HEK293 (cell line): ENCODE results near the gene HERPUD2.

ENCODE experiments used
- OVOL3 ChIP-seq: fragments of 450-650 bp; formaldehyde crosslinking; IDR thresholded peaks from 2 replicates; pipeline ENCODE4 v1.5.1; 2016; ENCODE audit warnings: missing biosample characterization, missing genetic modification characterization
- TCF7L2 ChIP-seq: IDR thresholded peaks from 2 replicates; pipeline ENCODE4 v1.6.1; 2011; ENCODE audit warnings: low read depth, mild to moderate bottlenecking, inconsistent platforms, low read length, moderate library complexity, borderline replicate concordance
- YY1 ChIP-seq: fragments of 450-650 bp; formaldehyde crosslinking; IDR thresholded peaks from 2 replicates; pipeline ENCODE4 v1.5.1; 2018; ENCODE audit warnings: missing biosample characterization, missing genetic modification characterization
- ZNF138 ChIP-seq: fragments of 450-650 bp; formaldehyde crosslinking; IDR thresholded peaks from 2 replicates; pipeline ENCODE4 v1.5.1; 2016; ENCODE audit warnings: missing biosample characterization, missing genetic modification characterization, borderline replicate concordance
- ZNF37A ChIP-seq: fragments of 450-650 bp; IDR thresholded peaks from 2 replicates; pipeline ENCODE4 v1.5.1; 2018; ENCODE audit warnings: missing biosample characterization, missing genetic modification characterization
- ZNF433 ChIP-seq: fragments of 450-650 bp; formaldehyde crosslinking; IDR thresholded peaks from 2 replicates; pipeline ENCODE4 v1.5.1; 2016; ENCODE audit warnings: missing biosample characterization, missing genetic modification characterization, low read depth
- ZNF660 ChIP-seq: fragments of 450-650 bp; IDR thresholded peaks from 2 replicates; pipeline ENCODE4 v1.5.1; 2018; ENCODE audit warnings: missing biosample characterization, mild to moderate bottlenecking, missing genetic modification characterization
- TF ChIP-seq, protein P1 (sequence below): fragments of 450-650 bp; formaldehyde crosslinking; IDR thresholded peaks from 2 replicates; pipeline ENCODE4 v1.5.1; 2016; ENCODE audit warnings: missing biosample characterization, missing genetic modification characterization
- TF ChIP-seq, protein P2 (sequence below): fragments of 450-650 bp; formaldehyde crosslinking; IDR thresholded peaks from 2 replicates; pipeline ENCODE4 v1.5.1; 2016; ENCODE audit warnings: missing biosample characterization, missing genetic modification characterization
- TF ChIP-seq, protein P3 (sequence below): fragments of 450-650 bp; formaldehyde crosslinking; optimal IDR thresholded peaks from 2 replicates; pipeline ENCODE3; 2016; ENCODE audit warnings: missing biosample characterization, mild to moderate bottlenecking, missing genetic modification characterization

DNA sequence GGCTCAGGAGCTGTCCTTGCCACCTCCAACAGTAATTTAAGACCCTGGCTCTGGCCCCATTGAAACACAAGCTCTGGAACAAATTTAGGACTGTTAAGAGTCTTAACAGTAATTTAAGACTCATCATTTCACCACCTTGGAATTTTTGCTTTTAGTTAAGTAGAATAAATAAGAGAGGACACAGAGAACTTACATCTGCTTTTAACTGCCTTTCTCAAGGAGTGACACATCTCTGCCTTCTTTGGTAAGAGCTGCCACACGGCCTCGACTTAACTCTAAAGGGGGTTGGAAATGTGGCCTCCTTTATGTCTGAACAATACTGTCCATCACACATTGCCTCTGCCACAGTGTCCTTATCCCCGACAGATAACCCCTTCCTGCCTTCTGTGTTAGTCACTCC, 77.9 kb downstream of the HERPUD2 start:
- no peak for TF ChIP-seq YY1 (tag by site-specific recombination)
- TF ChIP-seq, protein P1, sequence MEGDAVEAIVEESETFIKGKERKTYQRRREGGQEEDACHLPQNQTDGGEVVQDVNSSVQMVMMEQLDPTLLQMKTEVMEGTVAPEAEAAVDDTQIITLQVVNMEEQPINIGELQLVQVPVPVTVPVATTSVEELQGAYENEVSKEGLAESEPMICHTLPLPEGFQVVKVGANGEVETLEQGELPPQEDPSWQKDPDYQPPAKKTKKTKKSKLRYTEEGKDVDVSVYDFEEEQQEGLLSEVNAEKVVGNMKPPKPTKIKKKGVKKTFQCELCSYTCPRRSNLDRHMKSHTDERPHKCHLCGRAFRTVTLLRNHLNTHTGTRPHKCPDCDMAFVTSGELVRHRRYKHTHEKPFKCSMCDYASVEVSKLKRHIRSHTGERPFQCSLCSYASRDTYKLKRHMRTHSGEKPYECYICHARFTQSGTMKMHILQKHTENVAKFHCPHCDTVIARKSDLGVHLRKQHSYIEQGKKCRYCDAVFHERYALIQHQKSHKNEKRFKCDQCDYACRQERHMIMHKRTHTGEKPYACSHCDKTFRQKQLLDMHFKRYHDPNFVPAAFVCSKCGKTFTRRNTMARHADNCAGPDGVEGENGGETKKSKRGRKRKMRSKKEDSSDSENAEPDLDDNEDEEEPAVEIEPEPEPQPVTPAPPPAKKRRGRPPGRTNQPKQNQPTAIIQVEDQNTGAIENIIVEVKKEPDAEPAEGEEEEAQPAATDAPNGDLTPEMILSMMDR (tag by site-specific recombination) = no peak
- no peak for TF ChIP-seq OVOL3 (tag by site-specific recombination)
- no peak for TF ChIP-seq TCF7L2
- TF ChIP-seq, protein P2, sequence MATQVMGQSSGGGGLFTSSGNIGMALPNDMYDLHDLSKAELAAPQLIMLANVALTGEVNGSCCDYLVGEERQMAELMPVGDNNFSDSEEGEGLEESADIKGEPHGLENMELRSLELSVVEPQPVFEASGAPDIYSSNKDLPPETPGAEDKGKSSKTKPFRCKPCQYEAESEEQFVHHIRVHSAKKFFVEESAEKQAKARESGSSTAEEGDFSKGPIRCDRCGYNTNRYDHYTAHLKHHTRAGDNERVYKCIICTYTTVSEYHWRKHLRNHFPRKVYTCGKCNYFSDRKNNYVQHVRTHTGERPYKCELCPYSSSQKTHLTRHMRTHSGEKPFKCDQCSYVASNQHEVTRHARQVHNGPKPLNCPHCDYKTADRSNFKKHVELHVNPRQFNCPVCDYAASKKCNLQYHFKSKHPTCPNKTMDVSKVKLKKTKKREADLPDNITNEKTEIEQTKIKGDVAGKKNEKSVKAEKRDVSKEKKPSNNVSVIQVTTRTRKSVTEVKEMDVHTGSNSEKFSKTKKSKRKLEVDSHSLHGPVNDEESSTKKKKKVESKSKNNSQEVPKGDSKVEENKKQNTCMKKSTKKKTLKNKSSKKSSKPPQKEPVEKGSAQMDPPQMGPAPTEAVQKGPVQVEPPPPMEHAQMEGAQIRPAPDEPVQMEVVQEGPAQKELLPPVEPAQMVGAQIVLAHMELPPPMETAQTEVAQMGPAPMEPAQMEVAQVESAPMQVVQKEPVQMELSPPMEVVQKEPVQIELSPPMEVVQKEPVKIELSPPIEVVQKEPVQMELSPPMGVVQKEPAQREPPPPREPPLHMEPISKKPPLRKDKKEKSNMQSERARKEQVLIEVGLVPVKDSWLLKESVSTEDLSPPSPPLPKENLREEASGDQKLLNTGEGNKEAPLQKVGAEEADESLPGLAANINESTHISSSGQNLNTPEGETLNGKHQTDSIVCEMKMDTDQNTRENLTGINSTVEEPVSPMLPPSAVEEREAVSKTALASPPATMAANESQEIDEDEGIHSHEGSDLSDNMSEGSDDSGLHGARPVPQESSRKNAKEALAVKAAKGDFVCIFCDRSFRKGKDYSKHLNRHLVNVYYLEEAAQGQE = no peak
- no peak for TF ChIP-seq ZNF138 (tag by site-specific recombination)
- no peak for TF ChIP-seq ZNF433 (tag by site-specific recombination)
- no peak for TF ChIP-seq ZNF660 (tag by site-specific recombination)
- no peak for TF ChIP-seq ZNF37A (tag by site-specific recombination)
- TF ChIP-seq, protein P3, sequence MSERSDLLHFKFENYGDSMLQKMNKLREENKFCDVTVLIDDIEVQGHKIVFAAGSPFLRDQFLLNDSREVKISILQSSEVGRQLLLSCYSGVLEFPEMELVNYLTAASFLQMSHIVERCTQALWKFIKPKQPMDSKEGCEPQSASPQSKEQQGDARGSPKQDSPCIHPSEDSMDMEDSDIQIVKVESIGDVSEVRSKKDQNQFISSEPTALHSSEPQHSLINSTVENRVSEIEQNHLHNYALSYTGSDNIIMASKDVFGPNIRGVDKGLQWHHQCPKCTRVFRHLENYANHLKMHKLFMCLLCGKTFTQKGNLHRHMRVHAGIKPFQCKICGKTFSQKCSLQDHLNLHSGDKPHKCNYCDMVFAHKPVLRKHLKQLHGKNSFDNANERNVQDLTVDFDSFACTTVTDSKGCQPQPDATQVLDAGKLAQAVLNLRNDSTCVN (tag by site-specific recombination) = no peak
